ENCODE results near the gene PATJ. TPM values are rescaled to one million over a fixed set of nuclear protein-coding genes. Genes with fewer than 3 reads are reported as not detected.
"Not testable (repeated sequence)": the region's sequence is repeated elsewhere in the genome, so short reads cannot be mapped to it uniquely, and the experiment has no call there.

The PATJ gene
- total RNA-seq, 4 donors from 2014 or later, result 10.6 to 44.8 (median 26.1) TPM

- no peak for DNase-seq
- Histone ChIP-seq H3K4me1 (no peaks in the 10 kb centered on the region), H3K4me3 (no peak overlapping the region), H3K9me3 (no peaks in the 10 kb centered on the region), H3K27me3 (no peaks in the 10 kb centered on the region), H3K36me3 (no peaks in the 10 kb centered on the region), H3K27ac (no peak overlapping the region)
- TF ChIP-seq POLR2A (IDR thresholded peaks at IDR 0.05) (no peak), CTCF (IDR thresholded peaks at IDR 0.05) (no peak)
- intact Hi-C loops (cut with DNase I; ENCODE audit: low total_unique reads), result no loop called here
These were observed 32.4 kb upstream of the PATJ start for GRCh38 chr1:61709908-61710289.

GRCh38 chr1:61711257-61711656 is 31.0 kb upstream of the PATJ start:
- H3K27me3 ChIP-seq; H3K36me3 ChIP-seq; intact Hi-C loops (cut with DNase I; ENCODE audit: low total_unique reads); H3K9me3 ChIP-seq; H3K27ac ChIP-seq; H3K4me1 ChIP-seq; H3K4me3 ChIP-seq; DNase-seq: not testable (repeated sequence)

DNA sequence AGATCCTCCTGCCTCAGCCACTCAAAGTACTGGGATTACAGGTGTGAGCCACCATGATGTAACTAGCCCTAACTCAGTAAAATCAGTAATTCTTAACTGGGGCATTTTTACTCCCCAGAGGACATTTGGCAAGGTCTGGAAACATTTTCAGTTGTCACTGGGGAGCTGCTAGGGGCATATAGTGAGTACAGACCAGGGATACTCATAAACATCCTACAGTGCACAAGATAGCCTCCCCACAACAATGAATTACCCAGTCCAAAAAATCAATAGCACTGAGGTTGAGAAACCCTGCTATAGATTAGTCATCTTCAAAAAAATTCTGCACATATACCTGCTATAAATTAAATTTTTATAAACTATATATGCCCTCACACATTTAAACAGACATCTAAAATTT is 30.3 kb upstream of the PATJ start:
- Histone ChIP-seq H3K27ac (no peak overlapping the region), H3K4me1 (no peaks in the 10 kb centered on the region), H3K4me3 (no peak overlapping the region), H3K9me3 (no peaks in the 10 kb centered on the region), H3K27me3 (no peaks in the 10 kb centered on the region), H3K36me3 (no peaks in the 10 kb centered on the region)
- TF ChIP-seq POLR2A (IDR thresholded peaks at IDR 0.05), result no peak
- TF ChIP-seq CTCF (IDR thresholded peaks at IDR 0.05), result no peak
- no peak for DNase-seq
- intact Hi-C loops (cut with DNase I; ENCODE audit: low total_unique reads), result no loop called here

- H3K4me3 ChIP-seq; H3K27me3 ChIP-seq; H3K36me3 ChIP-seq; H3K9me3 ChIP-seq; DNase-seq; H3K4me1 ChIP-seq; intact Hi-C loops (cut with DNase I; ENCODE audit: low total_unique reads); H3K27ac ChIP-seq: not testable (repeated sequence)
These were observed 23.1 kb upstream of the PATJ start for GRCh38 chr1:61718996-61719663.

DNA sequence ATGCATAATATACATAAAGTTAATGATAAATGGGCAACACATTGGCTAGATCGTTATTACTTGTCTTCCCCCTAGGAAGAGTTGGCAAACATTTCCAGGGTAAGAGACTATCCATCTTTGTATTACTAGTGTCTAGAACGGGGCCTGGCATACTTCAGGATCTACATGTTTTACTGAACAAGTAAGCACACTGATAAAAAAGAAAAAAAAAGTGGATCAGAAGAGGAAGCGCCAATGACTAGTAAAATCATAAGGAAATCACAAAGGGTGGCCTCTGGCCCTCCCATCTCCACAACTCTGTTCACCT is 17.8 kb upstream of the PATJ start:
- intact Hi-C loops (cut with DNase I; ENCODE audit: low total_unique reads), result no loop called here
- peak overlapping the region; percentile 89 to 92 for H3K27ac ChIP-seq
- H3K9me3 ChIP-seq, result no peaks in the 10 kb centered on the region
- peak overlapping the region; percentile 85 to 94 for H3K4me3 ChIP-seq
- no peak for DNase-seq
- no peak for TF ChIP-seq CTCF (IDR thresholded peaks at IDR 0.05)
- no peak for TF ChIP-seq POLR2A (IDR thresholded peaks at IDR 0.05)
- H3K27me3 ChIP-seq, result no peaks in the 10 kb centered on the region
- H3K36me3 ChIP-seq, result no peaks in the 10 kb centered on the region
- H3K4me1 ChIP-seq, result peaks cover 0 to 7% of the 10 kb centered on the region in 2 donors

DNA sequence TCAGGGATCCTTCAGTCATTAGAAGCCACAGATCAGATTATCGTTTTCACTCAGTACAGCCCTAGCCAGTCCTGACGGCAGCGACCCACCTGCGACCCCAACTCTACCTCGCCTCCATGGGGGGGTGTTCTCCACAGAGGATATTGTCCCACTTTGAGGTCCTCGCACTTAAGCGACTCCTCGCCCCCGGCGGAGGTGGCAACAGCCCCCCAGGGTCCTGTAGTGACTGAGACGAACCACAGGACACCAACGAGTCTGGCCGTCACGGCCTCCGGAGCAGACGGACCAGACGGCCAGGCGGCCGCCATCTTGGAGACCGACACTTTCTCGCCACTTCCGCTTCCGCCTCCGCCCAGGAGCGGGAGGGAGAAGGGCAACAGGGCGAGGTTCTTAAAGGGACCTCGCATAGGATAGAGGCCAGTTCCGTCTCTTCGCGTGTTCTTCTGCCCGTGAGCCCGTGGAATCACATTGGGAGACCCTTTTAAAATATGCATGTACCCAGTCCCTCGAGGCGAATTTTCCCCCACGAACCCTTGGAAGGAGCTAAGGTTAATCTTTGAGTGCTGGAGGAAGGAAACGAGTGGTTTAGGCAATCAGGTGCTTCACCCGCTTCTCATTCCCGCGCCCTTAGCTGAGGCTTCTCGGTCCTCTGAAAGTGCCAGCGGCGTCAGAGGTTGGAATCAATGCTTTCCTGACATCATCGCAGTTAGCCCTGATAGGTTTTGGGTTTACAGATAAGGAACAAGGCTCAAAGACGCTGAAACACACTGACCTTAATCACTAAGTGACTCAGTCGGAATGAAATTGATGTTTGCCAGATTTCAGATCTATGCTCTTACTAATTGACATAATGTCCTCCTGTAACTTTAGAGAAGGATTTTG is 17.2 kb upstream of the PATJ start, which contains the start of gene TM2D1:
Gene TM2D1, minus strand, starts transcription at position 329 of the 882 bp plus-strand sequence. Its CDS starts 21 bp downstream, at position 308.
- Histone ChIP-seq H3K9me3 (no peaks in the 10 kb centered on the region), H3K27ac (peak within 1 kb of the TSS; percentile 89 to 92), H3K36me3 (no peaks in the 10 kb centered on the region), H3K27me3 (no peaks in the 10 kb centered on the region), H3K4me3 (peak within 1 kb of the TSS; percentile 85 to 94), H3K4me1 (peaks cover 0 to 7% of the 10 kb centered on the region in 2 donors)
- intact Hi-C loops (cut with DNase I; ENCODE audit: low total_unique reads), result no loop called here
- DNase-seq, result peak; percentile 86 to 88
- TF ChIP-seq POLR2A (IDR thresholded peaks at IDR 0.05) (peak; percentile 39 to 78), CTCF (IDR thresholded peaks at IDR 0.05) (peak in 1 of 4 experiments; percentile 18)
